ENCODE data around the gene NUP62. TPM values are rescaled to one million over a fixed set of nuclear protein-coding genes. Genes with fewer than 3 reads are reported as not detected.

Gene NUP62
- total RNA-seq, 1 experiment from 2014 or later = 127 TPM

DNA sequence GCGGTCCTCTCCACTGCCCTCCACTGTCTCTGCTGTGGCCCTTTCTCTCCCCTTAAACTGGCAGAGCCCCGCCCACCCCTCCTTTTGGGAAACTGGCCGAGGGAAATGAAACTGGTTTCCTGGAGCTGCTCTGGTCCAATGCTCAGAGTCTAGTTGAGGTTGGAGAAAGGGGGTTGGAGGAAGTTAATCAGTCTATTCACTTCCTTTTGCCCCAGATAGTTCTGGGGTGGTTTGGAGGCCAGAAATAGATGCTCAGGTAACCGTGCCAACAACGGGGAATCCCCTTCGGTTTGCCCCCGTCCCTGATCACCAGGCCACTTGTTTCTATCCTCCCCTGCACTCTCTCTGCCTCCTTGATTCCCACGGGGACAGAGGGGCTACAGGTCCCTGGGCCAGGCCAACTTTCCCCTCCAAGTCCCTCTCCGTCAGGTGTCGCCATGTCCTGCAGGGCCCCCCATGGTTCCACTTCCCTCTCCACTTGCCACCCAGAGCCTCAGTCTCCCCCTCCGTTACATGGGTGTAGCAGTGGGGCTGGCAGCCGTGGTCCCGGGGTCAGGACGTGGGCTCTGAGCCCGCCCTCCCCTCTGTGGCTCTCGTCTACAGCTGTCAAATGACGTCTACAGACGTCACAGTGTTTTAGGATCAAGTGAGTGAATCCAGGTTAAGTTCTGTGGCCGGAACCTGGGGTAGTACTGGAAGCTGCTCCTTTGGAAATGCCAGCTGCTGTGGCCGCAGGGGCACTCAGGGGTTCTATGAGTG is 32.3 kb downstream of the NUP62 start, which contains the start of gene IL4I1:
IL4I1 (minus strand) TSS at position 25 of the 759 bp plus-strand sequence. CDS start 727 bp downstream, outside the sequence.
- Mint-ChIP-seq H3K36me3 (ENCODE audit: insufficient read depth in 1 of 3, low read depth in 3 of 3) (no peaks in the 10 kb centered on the region), H3K9me3 (no peaks in the 10 kb centered on the region), H3K27me3 (ENCODE audit: low read depth) (peaks cover 44% of the 10 kb centered on the region), H3K4me3 (peak within 1 kb of the TSS in 1 of 2 experiments; percentile 52; a peak in 2 of 5 replicates), H3K4me1 (peaks cover 8 to 19% of the 10 kb centered on the region in 2 experiments), H3K27ac (0 out of 7 replicates have a peak within 1 kb of the TSS, but pooled peaks of 1 of the 3 experiments have one; percentile 13)
- no peak within 1 kb of the TSS for H4K5ac ChIP-seq (ENCODE audit: insufficient read length, low read depth, low read length)
- H4K91ac ChIP-seq (ENCODE audit: insufficient read length, low read depth, low read length) = no peak within 1 kb of the TSS
- no peak within 1 kb of the TSS for H2AFZ ChIP-seq (ENCODE audit: low read length)
- H3K79me2 ChIP-seq (ENCODE audit: insufficient read depth, low read length) = no peaks in the 10 kb centered on the region
- H2BK12ac ChIP-seq (ENCODE audit: insufficient read length, low read depth, low read length) = no peak within 1 kb of the TSS
- H3K18ac ChIP-seq (ENCODE audit: insufficient read length, low read depth, low read length) = no peak within 1 kb of the TSS
- H3K4ac ChIP-seq (ENCODE audit: low read depth, low read length) = no peak within 1 kb of the TSS
- H3K4me1 ChIP-seq (ENCODE audit: insufficient read depth, low read length) = no peaks in the 10 kb centered on the region
- no peaks in the 10 kb centered on the region for H3K23me2 ChIP-seq (ENCODE audit: insufficient read length, low read depth, low read length, poor library complexity, severe bottlenecking)
- H4K20me1 ChIP-seq (ENCODE audit: control insufficient read depth, insufficient read depth, insufficient read length) = peaks cover 5% of the 10 kb centered on the region
- no peak for DNase-seq
- no peak within 1 kb of the TSS for H3K56ac ChIP-seq (ENCODE audit: insufficient read length, low read depth, low read length)
- no peak within 1 kb of the TSS for H3T11ph ChIP-seq (ENCODE audit: low read length)
- H2BK120ac ChIP-seq (ENCODE audit: low read depth, low read length, poor library complexity, severe bottlenecking) = no peak within 1 kb of the TSS
- H3K9me3 ChIP-seq (ENCODE audit: control insufficient read depth, low read depth, low read length) = no peaks in the 10 kb centered on the region
- no peak within 1 kb of the TSS for H4K8ac ChIP-seq (replicated peaks; ENCODE audit: insufficient read length, low read depth, low read length)
- no peak within 1 kb of the TSS for H3K23ac ChIP-seq (ENCODE audit: insufficient read length, low read depth, low read length)
- H3K14ac ChIP-seq (ENCODE audit: insufficient read depth, low read length) = no peak within 1 kb of the TSS; the same call in 1 of the 2 replicates
- no peak within 1 kb of the TSS for H2BK5ac ChIP-seq (ENCODE audit: insufficient read length, low read length)
- no peaks in the 10 kb centered on the region for H3K79me1 ChIP-seq (ENCODE audit: insufficient read depth, low read depth, low read length, poor library complexity, severe bottlenecking)
- no peaks in the 10 kb centered on the region for H3K27me3 ChIP-seq (ENCODE audit: insufficient read depth, low read length)
- H3K9ac ChIP-seq (ENCODE audit: extremely low read depth, insufficient read length, low read length) = no peak within 1 kb of the TSS
- H3K4me2 ChIP-seq (ENCODE audit: insufficient read depth, insufficient read length, low read length) = no peak within 1 kb of the TSS
- H2BK20ac ChIP-seq (ENCODE audit: low read depth, low read length, poor library complexity, severe bottlenecking) = no peak within 1 kb of the TSS
- TF ChIP-seq, protein P1, sequence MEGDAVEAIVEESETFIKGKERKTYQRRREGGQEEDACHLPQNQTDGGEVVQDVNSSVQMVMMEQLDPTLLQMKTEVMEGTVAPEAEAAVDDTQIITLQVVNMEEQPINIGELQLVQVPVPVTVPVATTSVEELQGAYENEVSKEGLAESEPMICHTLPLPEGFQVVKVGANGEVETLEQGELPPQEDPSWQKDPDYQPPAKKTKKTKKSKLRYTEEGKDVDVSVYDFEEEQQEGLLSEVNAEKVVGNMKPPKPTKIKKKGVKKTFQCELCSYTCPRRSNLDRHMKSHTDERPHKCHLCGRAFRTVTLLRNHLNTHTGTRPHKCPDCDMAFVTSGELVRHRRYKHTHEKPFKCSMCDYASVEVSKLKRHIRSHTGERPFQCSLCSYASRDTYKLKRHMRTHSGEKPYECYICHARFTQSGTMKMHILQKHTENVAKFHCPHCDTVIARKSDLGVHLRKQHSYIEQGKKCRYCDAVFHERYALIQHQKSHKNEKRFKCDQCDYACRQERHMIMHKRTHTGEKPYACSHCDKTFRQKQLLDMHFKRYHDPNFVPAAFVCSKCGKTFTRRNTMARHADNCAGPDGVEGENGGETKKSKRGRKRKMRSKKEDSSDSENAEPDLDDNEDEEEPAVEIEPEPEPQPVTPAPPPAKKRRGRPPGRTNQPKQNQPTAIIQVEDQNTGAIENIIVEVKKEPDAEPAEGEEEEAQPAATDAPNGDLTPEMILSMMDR (conservative IDR thresholded peaks at IDR 0.05) = no peak
- no peak within 1 kb of the TSS for H2AK5ac ChIP-seq (ENCODE audit: insufficient read length, low read length)
- H3K27ac ChIP-seq (ENCODE audit: insufficient read length, low read depth, low read length) = no peak within 1 kb of the TSS
- WGBS (ENCODE audit: extremely low coverage, insufficient read length, low lambda C conversion rate) = no CpG with 5 or more reads among the region's 20 CpGs
- no peak within 1 kb of the TSS for H2BK15ac ChIP-seq (ENCODE audit: low read depth, low read length)
